ENCODE measurements around the gene RPS4Y2.

RPS4Y2 gene

DNA sequence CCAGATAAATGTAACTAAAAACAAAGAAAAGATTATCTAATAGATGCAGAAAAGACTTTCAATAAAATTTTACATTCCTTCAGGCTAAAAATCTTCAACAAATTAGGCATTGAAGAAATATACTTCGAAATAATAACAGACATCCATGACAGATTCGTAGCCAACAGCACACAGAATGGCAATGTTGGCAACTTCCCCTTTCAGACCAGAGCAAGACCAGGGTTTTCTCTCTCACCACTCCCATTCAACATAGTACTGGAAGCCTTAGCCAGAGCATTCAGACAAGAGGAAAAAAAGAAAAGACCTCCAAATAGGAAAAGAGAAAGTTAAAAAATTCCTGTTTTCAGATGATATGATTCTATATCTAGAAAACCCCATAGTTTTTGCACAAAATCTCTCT, 61.2 kb downstream of the RPS4Y2 start:
- DNase-seq (ENCODE audit: low read depth, low spot score) = no peak
- Histone ChIP-seq H3K4me3 (ENCODE audit: low read length) (no peak overlapping the region), H3K27ac (ENCODE audit: low read length) (no peak overlapping the region), H3K4me1 (ENCODE audit: control insufficient read depth, insufficient read depth, low read length) (no peaks in the 10 kb centered on the region), H3K36me3 (ENCODE audit: control insufficient read depth, insufficient read depth, low read length) (no peaks in the 10 kb centered on the region), H3K9me3 (ENCODE audit: control insufficient read depth, insufficient read depth, low read length) (no peaks in the 10 kb centered on the region), H3K27me3 (ENCODE audit: control insufficient read depth, insufficient read depth, low read length) (no peaks in the 10 kb centered on the region)
- WGBS (ENCODE audit: insufficient coverage, insufficient read length) = no CpG with 5 or more reads among the region's 2 CpGs
